ENCODE data around the gene TAS1R1. TPM values are rescaled to one million over a fixed set of nuclear protein-coding genes. Genes with fewer than 3 reads are reported as not detected.

The TAS1R1 gene
- total and polyA plus RNA-seq, 9 of the 15 experiments (the other 6 are each of a cell fraction or from before 2014, with no cell fraction given) = 0.06 TPM; not detected in 8

- no peak for TF ChIP-seq CTCF (IDR thresholded peaks at IDR 0.05 in 2 of 3, conservative IDR thresholded peaks at IDR 0.05 in 1 of 3; ENCODE audit: insufficient read depth in 2 of 3, low read depth in 1 of 3, low read length in 3 of 3)
- TF ChIP-seq PRDM10 (IDR thresholded peaks at IDR 0.05; ENCODE audit: partially characterized antibody) = peak; percentile 12
- no peak for TF ChIP-seq ETV6 (IDR thresholded peaks at IDR 0.05; ENCODE audit: borderline replicate concordance in 1 of 2, low read depth in 2 of 2, low read length in 1 of 2)
- no peak for TF ChIP-seq ETV6 (CRISPR knock-in tag; IDR thresholded peaks at IDR 0.05; ENCODE audit: borderline replicate concordance)
- no peak for TF ChIP-seq ZNF347 (CRISPR knock-in tag; IDR thresholded peaks at IDR 0.05; ENCODE audit: low read depth)
- TF ChIP-seq MGA (IDR thresholded peaks at IDR 0.05) = no peak
- TF ChIP-seq NFIC (IDR thresholded peaks at IDR 0.05) = no peak
- TF ChIP-seq HCFC1 (IDR thresholded peaks at IDR 0.05; ENCODE audit: low read depth, low read length) = no peak
These were observed 35.0 kb upstream of the TAS1R1 start (continued) for GRCh38 chr1:6519935-6520671.
